GM18502 (cell line): ENCODE measurements around the gene IL18R1.

Experiments used
- ATAC-seq: cut with Tn5 transposase; IDR thresholded peaks from one replicate; pipeline ENCODE4 v1.9.1; 2021; ENCODE audit warnings: mild to moderate bottlenecking; ENCODE audit not compliant: unreplicated experiment, poor library complexity

IL18R1 gene

GRCh38 chr2:102386867-102387541 is 31.4 kb downstream of the IL18R1 start:
- ATAC-seq = peak; percentile 50

GRCh38 chr2:102387763-102388546 is 32.4 kb downstream of the IL18R1 start:
- peak; percentile 54 for ATAC-seq

- peak; percentile 33 for ATAC-seq
Measured at GRCh38 chr2:102391565-102391964, 36.0 kb downstream of the IL18R1 start.

GRCh38 chr2:102392096-102392495 is 36.5 kb downstream of the IL18R1 start:
- ATAC-seq = no peak

- ATAC-seq = no peak
Measured at GRCh38 chr2:102392942-102393341, 37.3 kb downstream of the IL18R1 start.

- no peak for ATAC-seq
Measured at GRCh38 chr2:102396012-102396411, 40.4 kb downstream of the IL18R1 start.

- no peak for ATAC-seq
Measured at GRCh38 chr2:102397209-102397608, 41.6 kb downstream of the IL18R1 start.

- ATAC-seq = no peak
Measured at GRCh38 chr2:102399499-102400141, 44.0 kb downstream of the IL18R1 start.

- ATAC-seq = no peak
Measured at GRCh38 chr2:102401456-102401855, 45.9 kb downstream of the IL18R1 start.

GRCh38 chr2:102401865-102402264 is 46.3 kb downstream of the IL18R1 start:
- ATAC-seq = no peak

GRCh38 chr2:102410952-102411351 is 55.4 kb downstream of the IL18R1 start:
- ATAC-seq = no peak

GRCh38 chr2:102412199-102412598 is 56.6 kb downstream of the IL18R1 start:
- no peak for ATAC-seq

GRCh38 chr2:102417946-102418345 is 62.4 kb downstream of the IL18R1 start:
- peak; percentile 61 for ATAC-seq

GRCh38 chr2:102418421-102418961 is 62.9 kb downstream of the IL18R1 start:
- ATAC-seq = peak; percentile 92

- no peak for ATAC-seq
Measured at GRCh38 chr2:102420290-102420689, 64.7 kb downstream of the IL18R1 start.

GRCh38 chr2:102421890-102422759 is 66.5 kb downstream of the IL18R1 start:
- ATAC-seq = no peak

- no peak for ATAC-seq
Measured at GRCh38 chr2:102422910-102423309, 67.3 kb downstream of the IL18R1 start, which contains the start of gene IL18RAP. Gene IL18RAP (plus strand): TSS chr2:102423160. CDS start chr2:102423278, 118 bp downstream.

GRCh38 chr2:102423368-102423767 is 67.8 kb downstream of the IL18R1 start:
- ATAC-seq = no peak

- peak; percentile 95 for ATAC-seq
Measured at GRCh38 chr2:102424754-102425153, 69.2 kb downstream of the IL18R1 start.
